HepG2 (cell line): ENCODE data around the gene UNC50. TPM values are rescaled to one million over a fixed set of nuclear protein-coding genes. Genes with fewer than 3 reads are reported as not detected.

Experiments
- PHF5A ChIP-seq: IDR thresholded peaks from one replicate; pipeline ENCODE4 v1.6.1; 2018; ENCODE audit warnings: low read depth, missing genetic modification reagents; ENCODE audit not compliant: unreplicated experiment
- RBM39 ChIP-seq: fragments of 200-400 bp; formaldehyde crosslinking; IDR thresholded peaks from one replicate; pipeline ENCODE4 v1.6.1; 2018; ENCODE audit warnings: antibody characterized with exemption, mild to moderate bottlenecking, low read depth, low read length; ENCODE audit not compliant: poor library complexity, severe bottlenecking
- ZNF251 ChIP-seq: sonication (generic); formaldehyde crosslinking; IDR thresholded peaks from 2 replicates; pipeline ENCODE4 v1.9.0; 2021; ENCODE audit warnings: mild to moderate bottlenecking, missing genetic modification reagents
- ZNF329 ChIP-seq: sonication (generic); formaldehyde crosslinking; IDR thresholded peaks from 2 replicates; pipeline ENCODE4 v1.9.0; 2021; ENCODE audit warnings: low read depth, mild to moderate bottlenecking, missing genetic modification reagents
- ZNF589 ChIP-seq: sonication (generic); formaldehyde crosslinking; conservative IDR thresholded peaks from 2 replicates; pipeline ENCODE4 v1.8.0; 2022; ENCODE audit warnings: mild to moderate bottlenecking, moderate library complexity, missing genetic modification reagents
- ZSCAN20 ChIP-seq: sonication (generic); formaldehyde crosslinking; IDR thresholded peaks from 2 replicates; pipeline ENCODE4 v1.4.0; 2020; ENCODE audit warnings: missing genetic modification reagents, mild to moderate bottlenecking, borderline replicate concordance
- polyA plus RNA-seq, 8 experiments: library from polyadenylated mRNA; depleted of rRNA in 3 of 8; stranded (reverse) in 7 of 8; unstranded in 1 of 8; fragments of >200 nt; fragmentation: Illumina TruSeq in 4 of 8; extraction: Trizol in 4 of 8; gene quantifications; 2 replicates each; pipeline versions ENCODE4 v1.2.1 to v1.2.3, GENCODE V29; 2011 to 2016; ENCODE audit warnings: low read depth in 4 of 8, missing spikeins in 1 of 8, mixed read lengths in 1 of 8; ENCODE audit not compliant: insufficient read depth in 1 of 8
- total RNA-seq, 5 experiments: library from RNA; depleted of rRNA; stranded (reverse); fragments of >200 nt; fragmentation: Illumina TruSeq; extraction: Trizol; gene quantifications; 2 replicates each; pipeline ENCODE4 v1.2.3, GENCODE V29; 2016; ENCODE audit warnings: low read depth in 1 of 5
- TF ChIP-seq, protein P1 (sequence below): sonication (generic); formaldehyde crosslinking; IDR thresholded peaks from 2 replicates; pipeline ENCODE4 v1.5.0; 2020; ENCODE audit warnings: mild to moderate bottlenecking, missing genetic modification reagents
- TF ChIP-seq, protein P2 (sequence below): sonication (generic); formaldehyde crosslinking; conservative IDR thresholded peaks from 2 replicates; pipeline ENCODE4 v1.8.1; 2023; ENCODE audit warnings: missing genetic modification reagents

Gene UNC50
- total and polyA plus RNA-seq, 2 of the 13 experiments (the other 11 are each of a cell fraction or from before 2014, with no cell fraction given) = 92.6 to 95.6 TPM

DNA sequence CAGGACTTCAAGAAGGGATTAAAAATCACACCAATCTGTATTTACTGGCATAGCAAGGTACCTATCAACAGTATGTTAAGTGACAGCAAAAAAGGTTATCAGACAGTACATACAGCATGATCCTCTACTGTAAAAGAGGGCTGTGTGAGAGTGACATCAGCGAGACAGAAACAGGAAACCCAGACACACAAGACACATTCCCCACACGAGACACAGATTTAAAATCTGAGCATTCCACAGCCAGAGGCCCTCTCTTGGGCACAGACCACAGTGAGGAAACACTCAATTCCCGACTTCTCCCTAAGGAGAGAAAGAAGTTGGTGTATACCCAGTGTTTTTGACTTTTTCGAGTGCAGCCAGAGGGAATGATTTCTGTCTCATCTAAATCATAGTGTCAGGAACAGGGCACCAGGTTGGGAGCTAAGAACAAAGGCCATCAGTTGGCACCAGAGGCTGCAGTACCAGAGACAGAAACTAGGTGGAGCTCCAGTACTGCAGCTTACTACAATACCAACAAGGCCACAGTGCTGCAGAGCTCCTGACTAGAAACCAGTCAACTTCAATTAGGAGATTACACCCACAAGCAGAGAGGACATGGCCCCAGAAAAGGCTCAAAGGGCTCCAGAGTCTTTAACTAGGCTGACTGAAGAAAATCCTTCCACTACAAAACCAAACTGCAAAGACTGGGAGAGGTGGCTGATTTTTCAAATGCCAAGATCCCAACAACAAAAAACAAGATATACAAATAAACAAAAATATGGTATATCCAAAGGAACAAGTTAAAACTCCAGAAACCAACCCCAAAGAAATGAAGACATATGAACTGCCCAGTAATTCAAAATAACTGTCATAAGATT, 41.0 kb downstream of the UNC50 start (continued):
- TF ChIP-seq ZNF251 (CRISPR knock-in tag) (no peak), ZSCAN20 (CRISPR knock-in tag) (no peak), RBM39 (no peak), ZNF589 (CRISPR knock-in tag) (no peak), ZNF329 (CRISPR knock-in tag) (no peak), PHF5A (CRISPR knock-in tag) (peak; percentile 76)
- TF ChIP-seq, protein P1, sequence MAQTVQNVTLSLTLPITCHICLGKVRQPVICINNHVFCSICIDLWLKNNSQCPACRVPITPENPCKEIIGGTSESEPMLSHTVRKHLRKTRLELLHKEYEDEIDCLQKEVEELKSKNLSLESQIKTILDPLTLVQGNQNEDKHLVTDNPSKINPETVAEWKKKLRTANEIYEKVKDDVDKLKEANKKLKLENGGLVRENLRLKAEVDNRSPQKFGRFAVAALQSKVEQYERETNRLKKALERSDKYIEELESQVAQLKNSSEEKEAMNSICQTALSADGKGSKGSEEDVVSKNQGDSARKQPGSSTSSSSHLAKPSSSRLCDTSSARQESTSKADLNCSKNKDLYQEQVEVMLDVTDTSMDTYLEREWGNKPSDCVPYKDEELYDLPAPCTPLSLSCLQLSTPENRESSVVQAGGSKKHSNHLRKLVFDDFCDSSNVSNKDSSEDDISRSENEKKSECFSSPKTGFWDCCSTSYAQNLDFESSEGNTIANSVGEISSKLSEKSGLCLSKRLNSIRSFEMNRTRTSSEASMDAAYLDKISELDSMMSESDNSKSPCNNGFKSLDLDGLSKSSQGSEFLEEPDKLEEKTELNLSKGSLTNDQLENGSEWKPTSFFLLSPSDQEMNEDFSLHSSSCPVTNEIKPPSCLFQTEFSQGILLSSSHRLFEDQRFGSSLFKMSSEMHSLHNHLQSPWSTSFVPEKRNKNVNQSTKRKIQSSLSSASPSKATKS (CRISPR knock-in tag) = no peak
- TF ChIP-seq, protein P2, sequence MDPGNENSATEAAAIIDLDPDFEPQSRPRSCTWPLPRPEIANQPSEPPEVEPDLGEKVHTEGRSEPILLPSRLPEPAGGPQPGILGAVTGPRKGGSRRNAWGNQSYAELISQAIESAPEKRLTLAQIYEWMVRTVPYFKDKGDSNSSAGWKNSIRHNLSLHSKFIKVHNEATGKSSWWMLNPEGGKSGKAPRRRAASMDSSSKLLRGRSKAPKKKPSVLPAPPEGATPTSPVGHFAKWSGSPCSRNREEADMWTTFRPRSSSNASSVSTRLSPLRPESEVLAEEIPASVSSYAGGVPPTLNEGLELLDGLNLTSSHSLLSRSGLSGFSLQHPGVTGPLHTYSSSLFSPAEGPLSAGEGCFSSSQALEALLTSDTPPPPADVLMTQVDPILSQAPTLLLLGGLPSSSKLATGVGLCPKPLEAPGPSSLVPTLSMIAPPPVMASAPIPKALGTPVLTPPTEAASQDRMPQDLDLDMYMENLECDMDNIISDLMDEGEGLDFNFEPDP = no peak
